DOHH2 (cell line): ENCODE results near the gene NUP210L.

Experiments used
- EZH2phosphoT487 ChIP-seq: fragments of 200-600 bp; sonication (generic); IDR thresholded peaks from 2 replicates; pipeline ENCODE4 v1.6.1; 2017; ENCODE audit warnings: borderline replicate concordance, mild to moderate bottlenecking, antibody characterized with exemption, low read length, moderate library complexity, mixed read lengths
- TF ChIP-seq, protein P1 (sequence below): fragments of 200-600 bp; sonication (generic); IDR thresholded peaks from one replicate; pipeline ENCODE4 v1.5.1; 2014; ENCODE audit warnings: antibody characterized with exemption, mild to moderate bottlenecking, low read depth, low read length; ENCODE audit not compliant: poor library complexity, severe bottlenecking

DNA sequence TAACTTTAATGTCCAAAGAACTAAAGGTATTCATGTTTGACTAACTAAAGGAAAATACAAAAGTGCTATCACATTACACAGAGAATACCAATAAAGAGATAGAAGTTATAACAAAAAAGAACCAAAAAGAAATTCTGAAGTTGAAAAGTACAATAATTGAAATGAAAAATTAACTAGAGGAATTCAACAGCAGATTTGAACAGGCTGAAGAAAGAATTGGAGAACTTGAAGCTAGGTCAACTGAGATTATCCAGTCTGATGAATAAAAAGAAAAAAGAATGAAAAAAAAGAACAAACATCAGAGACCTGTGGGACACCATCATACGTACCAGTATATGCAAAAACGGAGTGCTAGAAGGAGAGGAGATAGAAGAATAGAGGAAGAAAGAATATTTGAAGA, 78.5 kb downstream of the NUP210L start:
- TF ChIP-seq, protein P1, sequence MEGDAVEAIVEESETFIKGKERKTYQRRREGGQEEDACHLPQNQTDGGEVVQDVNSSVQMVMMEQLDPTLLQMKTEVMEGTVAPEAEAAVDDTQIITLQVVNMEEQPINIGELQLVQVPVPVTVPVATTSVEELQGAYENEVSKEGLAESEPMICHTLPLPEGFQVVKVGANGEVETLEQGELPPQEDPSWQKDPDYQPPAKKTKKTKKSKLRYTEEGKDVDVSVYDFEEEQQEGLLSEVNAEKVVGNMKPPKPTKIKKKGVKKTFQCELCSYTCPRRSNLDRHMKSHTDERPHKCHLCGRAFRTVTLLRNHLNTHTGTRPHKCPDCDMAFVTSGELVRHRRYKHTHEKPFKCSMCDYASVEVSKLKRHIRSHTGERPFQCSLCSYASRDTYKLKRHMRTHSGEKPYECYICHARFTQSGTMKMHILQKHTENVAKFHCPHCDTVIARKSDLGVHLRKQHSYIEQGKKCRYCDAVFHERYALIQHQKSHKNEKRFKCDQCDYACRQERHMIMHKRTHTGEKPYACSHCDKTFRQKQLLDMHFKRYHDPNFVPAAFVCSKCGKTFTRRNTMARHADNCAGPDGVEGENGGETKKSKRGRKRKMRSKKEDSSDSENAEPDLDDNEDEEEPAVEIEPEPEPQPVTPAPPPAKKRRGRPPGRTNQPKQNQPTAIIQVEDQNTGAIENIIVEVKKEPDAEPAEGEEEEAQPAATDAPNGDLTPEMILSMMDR = no peak
- TF ChIP-seq EZH2phosphoT487 = no peak
